CD1c-positive myeloid dendritic cell (primary cell): ENCODE data around the gene COL17A1.

Source experiments
- DNase-seq: peaks from one replicate; pipeline ENCODE4 v3.0.0-alpha.2; 2016; ENCODE audit errors: extremely low spot score

Gene COL17A1

GRCh38 chr10:104053201-104053600 lies 32.5 kb downstream of the COL17A1 start:
- DNase-seq: no peak

GRCh38 chr10:104052431-104052830 lies 33.2 kb downstream of the COL17A1 start:
- DNase-seq: no peak

GRCh38 chr10:104049504-104050250 lies 36.0 kb downstream of the COL17A1 start:
- no peak for DNase-seq

- DNase-seq: no peak
These were observed 39.0 kb downstream of the COL17A1 start for GRCh38 chr10:104046651-104047050.

- peak; percentile 26 for DNase-seq
These were observed 40.3 kb downstream of the COL17A1 start for GRCh38 chr10:104045151-104046089.

- no peak for DNase-seq
These were observed 41.8 kb downstream of the COL17A1 start for GRCh38 chr10:104043854-104044253.

- no peak for DNase-seq
These were observed 42.4 kb downstream of the COL17A1 start for GRCh38 chr10:104043185-104043830.

GRCh38 chr10:104041891-104042535 lies 43.7 kb downstream of the COL17A1 start:
- DNase-seq: no peak

GRCh38 chr10:104040862-104041789 lies 44.6 kb downstream of the COL17A1 start:
- no peak for DNase-seq

- no peak for DNase-seq
These were observed 45.3 kb downstream of the COL17A1 start for GRCh38 chr10:104040382-104040781.

GRCh38 chr10:104038958-104039752 lies 46.5 kb downstream of the COL17A1 start:
- DNase-seq: no peak

GRCh38 chr10:104038537-104038936 lies 47.1 kb downstream of the COL17A1 start:
- no peak for DNase-seq

- no peak for DNase-seq
These were observed 48.3 kb downstream of the COL17A1 start for GRCh38 chr10:104037261-104037951.

- DNase-seq: no peak
These were observed 49.0 kb downstream of the COL17A1 start for GRCh38 chr10:104036518-104037260.

- DNase-seq: no peak
These were observed 49.7 kb downstream of the COL17A1 start for GRCh38 chr10:104036069-104036384.

- no peak for DNase-seq
These were observed 50.2 kb downstream of the COL17A1 start for GRCh38 chr10:104035194-104036068.

- no peak for DNase-seq
These were observed 51.1 kb downstream of the COL17A1 start for GRCh38 chr10:104034401-104035193.
